HepG2 (cell line): ENCODE measurements around the gene ZNF23. TPM values are rescaled to one million over a fixed set of nuclear protein-coding genes. Genes with fewer than 3 reads are reported as not detected.

ENCODE experiments used
- DNMT1 ChIP-seq: sonication (generic); formaldehyde crosslinking; IDR thresholded peaks from 2 replicates; pipeline ENCODE4 v1.5.1; 2020; ENCODE audit warnings: mild to moderate bottlenecking, missing genetic modification reagents
- GATA4 ChIP-seq: sonication (generic); IDR thresholded peaks from 2 replicates; pipeline ENCODE4 v1.6.1; 2016; ENCODE audit warnings: antibody characterized with exemption, low read depth, borderline replicate concordance
- HDAC2 ChIP-seq: sonication (generic); formaldehyde crosslinking; IDR thresholded peaks from 2 replicates; pipeline ENCODE4 v1.4.0; 2020; ENCODE audit warnings: missing genetic modification reagents
- MBD4 ChIP-seq: IDR thresholded peaks from 2 replicates; pipeline ENCODE4 v1.6.1; 2012; ENCODE audit warnings: low read length, inconsistent platforms, borderline replicate concordance
- SIN3B ChIP-seq: fragments of 150-350 bp; IDR thresholded peaks from 2 replicates; pipeline ENCODE4 v1.6.1; 2014; ENCODE audit warnings: low read length
- SRY ChIP-seq: sonication (generic); formaldehyde crosslinking; IDR thresholded peaks from 2 replicates; pipeline ENCODE4 v1.8.0; 2022; ENCODE audit warnings: mild to moderate bottlenecking, missing genetic modification reagents
- TOE1 ChIP-seq: sonication (generic); formaldehyde crosslinking; IDR thresholded peaks from 2 replicates; pipeline ENCODE4 v1.4.0; 2020; ENCODE audit warnings: mild to moderate bottlenecking, missing genetic modification reagents
- U2AF1 ChIP-seq: fragments of 200-400 bp; formaldehyde crosslinking; optimal IDR thresholded peaks from 2 replicates; pipeline ENCODE3; 2017; ENCODE audit warnings: mild to moderate bottlenecking, low read depth, low read length
- ZFP36L2 ChIP-seq: sonication (generic); formaldehyde crosslinking; IDR thresholded peaks from 2 replicates; pipeline ENCODE4 v1.4.0; 2020; ENCODE audit warnings: missing genetic modification reagents
- ZNF670 ChIP-seq: sonication (generic); formaldehyde crosslinking; IDR thresholded peaks from 2 replicates; pipeline ENCODE4 v1.8.0; 2022; ENCODE audit warnings: mild to moderate bottlenecking, missing genetic modification reagents, borderline replicate concordance
- ZNF674 ChIP-seq: sonication (generic); formaldehyde crosslinking; IDR thresholded peaks from 2 replicates; pipeline ENCODE4 v1.5.0; 2020; ENCODE audit warnings: low read depth, mild to moderate bottlenecking, missing genetic modification reagents
- polyA plus RNA-seq, 8 experiments: library from polyadenylated mRNA; depleted of rRNA in 3 of 8; stranded (reverse) in 7 of 8; unstranded in 1 of 8; fragments of >200 nt; fragmentation: Illumina TruSeq in 4 of 8; extraction: Trizol in 4 of 8; gene quantifications; 2 replicates each; pipeline versions ENCODE4 v1.2.1 to v1.2.3, GENCODE V29; 2011 to 2016; ENCODE audit warnings: low read depth in 4 of 8, missing spikeins in 1 of 8, mixed read lengths in 1 of 8; ENCODE audit not compliant: insufficient read depth in 1 of 8
- total RNA-seq, 5 experiments: library from RNA; depleted of rRNA; stranded (reverse); fragments of >200 nt; fragmentation: Illumina TruSeq; extraction: Trizol; gene quantifications; 2 replicates each; pipeline ENCODE4 v1.2.3, GENCODE V29; 2016; ENCODE audit warnings: low read depth in 1 of 5
- TF ChIP-seq, protein P1 (sequence below): sonication (generic); formaldehyde crosslinking; IDR thresholded peaks from 2 replicates; pipeline ENCODE4 v1.4.0; 2020; ENCODE audit warnings: mild to moderate bottlenecking, missing genetic modification reagents
- TF ChIP-seq, protein P2 (sequence below): sonication (generic); formaldehyde crosslinking; IDR thresholded peaks from 2 replicates; pipeline ENCODE4 v1.4.0; 2020; ENCODE audit warnings: missing genetic modification reagents, mild to moderate bottlenecking, borderline replicate concordance
- TF ChIP-seq, protein P3 (sequence below): sonication (generic); formaldehyde crosslinking; IDR thresholded peaks from 2 replicates; pipeline ENCODE4 v1.5.0; 2020; ENCODE audit warnings: missing genetic modification reagents
- TF ChIP-seq, protein P4 (sequence below): sonication (generic); formaldehyde crosslinking; IDR thresholded peaks from 2 replicates; pipeline ENCODE4 v1.9.0; 2021; ENCODE audit warnings: missing genetic modification reagents, borderline replicate concordance

Gene ZNF23
- total and polyA plus RNA-seq, 2 of the 13 experiments (the other 11 are each of a cell fraction or from before 2014, with no cell fraction given): 8.6 to 12.2 TPM

- no peak; the same call in 1 of the 2 replicates for TF ChIP-seq GATA4
- peak; percentile 61 for TF ChIP-seq U2AF1
- peak; percentile 96; the same call in 1 of the 2 replicates for TF ChIP-seq DNMT1 (CRISPR knock-in tag)
- TF ChIP-seq, protein P1, sequence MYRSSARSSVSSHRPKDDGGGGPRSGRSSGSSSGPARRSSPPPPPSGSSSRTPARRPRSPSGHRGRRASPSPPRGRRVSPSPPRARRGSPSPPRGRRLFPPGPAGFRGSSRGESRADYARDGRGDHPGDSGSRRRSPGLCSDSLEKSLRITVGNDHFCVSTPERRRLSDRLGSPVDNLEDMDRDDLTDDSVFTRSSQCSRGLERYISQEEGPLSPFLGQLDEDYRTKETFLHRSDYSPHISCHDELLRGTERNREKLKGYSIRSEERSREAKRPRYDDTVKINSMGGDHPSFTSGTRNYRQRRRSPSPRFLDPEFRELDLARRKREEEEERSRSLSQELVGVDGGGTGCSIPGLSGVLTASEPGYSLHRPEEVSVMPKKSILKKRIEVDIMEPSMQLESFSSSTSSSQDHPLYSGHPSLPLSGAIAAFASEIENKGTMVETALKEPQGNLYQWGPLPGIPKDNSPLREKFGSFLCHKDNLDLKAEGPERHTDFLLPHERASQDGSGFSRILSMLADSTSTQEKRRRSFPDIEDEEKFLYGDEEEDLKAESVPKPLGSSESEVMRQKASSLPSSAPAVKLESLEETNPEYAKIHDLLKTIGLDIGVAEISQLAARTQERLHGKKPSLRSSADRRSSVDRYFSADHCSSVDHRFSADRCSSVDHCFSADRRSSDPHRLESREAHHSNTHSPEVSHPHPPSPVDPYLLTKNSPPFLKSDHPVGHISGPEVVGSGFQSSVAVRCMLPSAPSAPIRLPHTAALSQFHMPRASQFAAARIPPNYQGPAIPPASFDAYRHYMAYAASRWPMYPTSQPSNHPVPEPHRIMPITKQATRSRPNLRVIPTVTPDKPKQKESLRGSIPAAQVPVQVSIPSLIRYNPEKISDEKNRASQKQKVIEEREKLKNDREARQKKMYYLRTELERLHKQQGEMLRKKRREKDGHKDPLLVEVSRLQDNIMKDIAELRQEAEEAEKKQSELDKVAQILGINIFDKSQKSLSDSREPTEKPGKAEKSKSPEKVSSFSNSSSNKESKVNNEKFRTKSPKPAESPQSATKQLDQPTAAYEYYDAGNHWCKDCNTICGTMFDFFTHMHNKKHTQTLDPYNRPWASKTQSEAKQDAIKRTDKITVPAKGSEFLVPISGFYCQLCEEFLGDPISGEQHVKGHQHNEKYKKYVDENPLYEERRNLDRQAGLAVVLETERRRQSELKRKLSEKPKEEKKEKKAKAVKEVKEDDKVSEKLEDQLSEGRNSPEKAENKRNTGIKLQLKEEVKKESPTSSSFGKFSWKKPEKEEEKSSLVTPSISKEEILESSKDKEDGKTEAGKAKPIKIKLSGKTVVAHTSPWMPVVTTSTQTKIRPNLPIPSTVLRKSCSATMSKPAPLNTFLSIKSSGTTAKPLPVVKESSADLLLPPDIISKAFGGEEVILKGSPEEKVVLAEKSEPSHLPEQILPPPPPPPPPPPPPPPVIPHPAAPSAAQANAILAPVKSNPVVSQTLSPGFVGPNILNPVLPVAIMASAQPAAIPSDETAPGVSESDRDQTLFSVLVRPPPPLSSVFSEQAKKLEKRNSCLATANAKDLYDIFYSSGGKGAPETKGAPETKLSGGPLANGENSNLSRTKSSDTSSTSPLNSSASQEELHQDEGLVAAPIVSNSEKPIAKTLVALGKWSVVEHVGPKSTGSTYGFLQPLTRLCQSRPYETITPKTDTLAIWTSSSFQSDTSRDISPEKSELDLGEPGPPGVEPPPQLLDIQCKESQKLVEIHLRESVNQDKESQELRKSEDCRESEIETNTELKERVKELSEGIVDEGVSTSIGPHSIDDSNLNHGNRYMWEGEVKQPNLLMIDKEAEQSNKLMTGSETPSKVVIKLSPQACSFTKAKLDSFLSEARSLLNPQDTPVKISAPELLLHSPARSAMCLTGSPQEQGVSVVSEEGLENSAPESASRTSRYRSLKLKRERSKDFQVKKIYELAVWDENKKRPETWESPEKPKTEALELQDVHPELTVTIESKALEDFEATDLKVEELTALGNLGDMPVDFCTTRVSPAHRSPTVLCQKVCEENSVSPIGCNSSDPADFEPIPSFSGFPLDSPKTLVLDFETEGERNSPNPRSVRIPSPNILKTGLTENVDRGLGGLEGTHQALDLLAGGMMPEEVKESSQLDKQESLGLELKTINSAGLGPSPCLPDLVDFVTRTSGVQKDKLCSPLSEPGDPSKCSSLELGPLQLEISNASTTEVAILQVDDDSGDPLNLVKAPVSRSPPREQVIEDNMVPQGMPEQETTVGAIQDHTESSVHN (CRISPR knock-in tag): peak; percentile 80; the same call in 1 of the 2 replicates
- TF ChIP-seq, protein P2, sequence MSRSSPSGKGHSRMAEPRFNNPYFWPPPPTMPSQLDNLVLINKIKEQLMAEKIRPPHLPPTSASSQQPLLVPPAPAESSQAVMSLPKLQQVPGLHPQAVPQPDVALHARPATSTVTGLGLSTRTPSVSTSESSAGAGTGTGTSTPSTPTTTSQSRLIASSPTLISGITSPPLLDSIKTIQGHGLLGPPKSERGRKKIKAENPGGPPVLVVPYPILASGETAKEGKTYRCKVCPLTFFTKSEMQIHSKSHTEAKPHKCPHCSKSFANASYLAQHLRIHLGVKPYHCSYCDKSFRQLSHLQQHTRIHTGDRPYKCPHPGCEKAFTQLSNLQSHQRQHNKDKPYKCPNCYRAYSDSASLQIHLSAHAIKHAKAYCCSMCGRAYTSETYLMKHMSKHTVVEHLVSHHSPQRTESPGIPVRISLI (CRISPR knock-in tag): no peak
- TF ChIP-seq SIN3B: peak; percentile 73; the same call in 1 of the 2 replicates
- TF ChIP-seq TOE1: peak; percentile 80; the same call in 1 of the 2 replicates
- no peak; the same call in 1 of the 2 replicates for TF ChIP-seq ZNF674
- TF ChIP-seq SRY (CRISPR knock-in tag): peak; percentile 87
- TF ChIP-seq ZFP36L2: no peak
- peak; percentile 84 for TF ChIP-seq HDAC2 (CRISPR knock-in tag)
- no peak for TF ChIP-seq ZNF670 (CRISPR knock-in tag)
- TF ChIP-seq, protein P3, sequence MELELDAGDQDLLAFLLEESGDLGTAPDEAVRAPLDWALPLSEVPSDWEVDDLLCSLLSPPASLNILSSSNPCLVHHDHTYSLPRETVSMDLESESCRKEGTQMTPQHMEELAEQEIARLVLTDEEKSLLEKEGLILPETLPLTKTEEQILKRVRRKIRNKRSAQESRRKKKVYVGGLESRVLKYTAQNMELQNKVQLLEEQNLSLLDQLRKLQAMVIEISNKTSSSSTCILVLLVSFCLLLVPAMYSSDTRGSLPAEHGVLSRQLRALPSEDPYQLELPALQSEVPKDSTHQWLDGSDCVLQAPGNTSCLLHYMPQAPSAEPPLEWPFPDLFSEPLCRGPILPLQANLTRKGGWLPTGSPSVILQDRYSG (CRISPR knock-in tag): no peak; the same call in 1 of the 2 replicates
- no peak for TF ChIP-seq MBD4
- TF ChIP-seq, protein P4, sequence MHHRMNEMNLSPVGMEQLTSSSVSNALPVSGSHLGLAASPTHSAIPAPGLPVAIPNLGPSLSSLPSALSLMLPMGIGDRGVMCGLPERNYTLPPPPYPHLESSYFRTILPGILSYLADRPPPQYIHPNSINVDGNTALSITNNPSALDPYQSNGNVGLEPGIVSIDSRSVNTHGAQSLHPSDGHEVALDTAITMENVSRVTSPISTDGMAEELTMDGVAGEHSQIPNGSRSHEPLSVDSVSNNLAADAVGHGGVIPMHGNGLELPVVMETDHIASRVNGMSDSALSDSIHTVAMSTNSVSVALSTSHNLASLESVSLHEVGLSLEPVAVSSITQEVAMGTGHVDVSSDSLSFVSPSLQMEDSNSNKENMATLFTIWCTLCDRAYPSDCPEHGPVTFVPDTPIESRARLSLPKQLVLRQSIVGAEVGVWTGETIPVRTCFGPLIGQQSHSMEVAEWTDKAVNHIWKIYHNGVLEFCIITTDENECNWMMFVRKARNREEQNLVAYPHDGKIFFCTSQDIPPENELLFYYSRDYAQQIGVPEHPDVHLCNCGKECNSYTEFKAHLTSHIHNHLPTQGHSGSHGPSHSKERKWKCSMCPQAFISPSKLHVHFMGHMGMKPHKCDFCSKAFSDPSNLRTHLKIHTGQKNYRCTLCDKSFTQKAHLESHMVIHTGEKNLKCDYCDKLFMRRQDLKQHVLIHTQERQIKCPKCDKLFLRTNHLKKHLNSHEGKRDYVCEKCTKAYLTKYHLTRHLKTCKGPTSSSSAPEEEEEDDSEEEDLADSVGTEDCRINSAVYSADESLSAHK (CRISPR knock-in tag): no peak
Observed at GRCh38 chr16:71484006-71484893, 22.2 kb upstream of the ZNF23 start (continued).
